H1 (cell line): ENCODE measurements around the gene BLMH. TPM values are rescaled to one million over a fixed set of nuclear protein-coding genes. Genes with fewer than 3 reads are reported as not detected.

Experiments used
- CTCF ChIA-PET: fragments of 300-600 bp; sonication (Branson Sonifier 250); formaldehyde crosslinking; loops from one replicate; lab custom pipeline; 2021; ENCODE audit not compliant: partially characterized antibody; lab: Charles Lee
- POLR2A ChIA-PET: fragments of 300-600 bp; sonication (Branson Sonifier 250); formaldehyde crosslinking; loops from one replicate; lab custom pipeline; 2021; ENCODE audit warnings: inconsistent platforms; ENCODE audit not compliant: partially characterized antibody; lab: Charles Lee
- DNase-seq, 2 experiments: peaks; one replicate each; pipeline versions ENCODE4 v3.0.0 to v3.0.0-alpha.2; 2010 to 2022; ENCODE audit warnings: low spot score in 2 of 2, low read depth in 1 of 2, mixed read lengths in 1 of 2
- FAIRE-seq: peaks from 2 replicates; lab custom pipeline; 2011; peaks lifted over from hg19 to GRCh38; lab: Jason Lieb, UNC
- H2AFZ ChIP-seq: 2 replicates; pipeline ENCODE4 v1.8.1; 2012; ENCODE audit warnings: low read length, inconsistent platforms
- H2AK5ac ChIP-seq: 2 replicates; pipeline ENCODE4 v1.6.1; 2013; ENCODE audit warnings: low read depth, low read length
- H2BK120ac ChIP-seq: replicated peaks from 2 replicates; pipeline ENCODE3; 2013; ENCODE audit warnings: low read depth, low read length, inconsistent platforms
- H2BK12ac ChIP-seq: 2 replicates; pipeline ENCODE4 v1.6.1; 2013; ENCODE audit warnings: low read depth, low read length
- H2BK15ac ChIP-seq: 2 replicates; pipeline ENCODE4 v1.6.1; 2013; ENCODE audit warnings: low read length
- H2BK20ac ChIP-seq: 2 replicates; pipeline ENCODE4 v1.6.1; 2013; ENCODE audit warnings: low read length
- H2BK5ac ChIP-seq: 2 replicates; pipeline ENCODE4 v1.6.1; 2013; ENCODE audit warnings: low read depth, low read length
- H3K14ac ChIP-seq: 2 replicates; pipeline ENCODE4 v1.6.1; 2013; ENCODE audit warnings: inconsistent platforms; ENCODE audit not compliant: insufficient read length
- H3K18ac ChIP-seq: 2 replicates; pipeline ENCODE4 v1.6.1; 2013; ENCODE audit warnings: low read length; ENCODE audit errors: extremely low read depth
- H3K23ac ChIP-seq: 2 replicates; pipeline ENCODE4 v1.6.1; 2013; ENCODE audit warnings: inconsistent platforms; ENCODE audit not compliant: insufficient read length
- H3K23me2 ChIP-seq: 2 replicates; pipeline ENCODE4 v1.6.1; 2013; ENCODE audit warnings: low read depth, low read length
- H3K27ac ChIP-seq: 2 replicates; pipeline ENCODE4 v1.6.1; 2011; ENCODE audit warnings: low read depth, low read length, inconsistent platforms
- H3K27me3 ChIP-seq, 4 experiments: replicated peaks in 1 of 4; 1 replicate in 1 of 4; 2 replicates in 3 of 4; pipeline versions ENCODE4 v1.6.1 to v1.8.1; 2011 to 2013; ENCODE audit warnings: low read length in 3 of 4, mild to moderate bottlenecking in 3 of 4, inconsistent platforms in 2 of 4, mixed read lengths in 2 of 4, moderate library complexity in 1 of 4; ENCODE audit not compliant: control insufficient read depth in 3 of 4, insufficient read depth in 3 of 4; ENCODE audit errors: extremely low read depth in 1 of 4
- H3K36me3 ChIP-seq, 4 experiments: 2 replicates each; pipeline versions ENCODE4 v1.6.1 to v1.8.1; 2011 to 2013; ENCODE audit warnings: mild to moderate bottlenecking in 4 of 4, low read length in 3 of 4, moderate library complexity in 2 of 4, control low read depth in 1 of 4, inconsistent platforms in 1 of 4; ENCODE audit not compliant: insufficient read depth in 4 of 4, control insufficient read depth in 2 of 4
- H3K4ac ChIP-seq: replicated peaks from 2 replicates; pipeline ENCODE3; 2013; ENCODE audit warnings: low read length, low read depth, mixed read lengths, inconsistent platforms; ENCODE audit not compliant: insufficient read length
- H3K4me1 ChIP-seq, 4 experiments: replicated peaks in 1 of 4; 1 replicate in 1 of 4; 2 replicates in 3 of 4; pipeline versions ENCODE4 v1.6.1 to v1.8.1; 2011 to 2013; ENCODE audit warnings: low read length in 3 of 4, inconsistent platforms in 2 of 4, mixed read lengths in 1 of 4; ENCODE audit not compliant: insufficient read depth in 4 of 4, control insufficient read depth in 3 of 4
- H3K4me2 ChIP-seq, 2 experiments: 2 replicates each; pipeline versions ENCODE4 v1.6.1 to v1.8.1; 2011 to 2013; ENCODE audit warnings: low read depth in 2 of 2, low read length in 2 of 2, control low read depth in 1 of 2, inconsistent platforms in 1 of 2, mild to moderate bottlenecking in 1 of 2; ENCODE audit not compliant: insufficient read depth in 1 of 2
- H3K4me3 ChIP-seq, 4 experiments: fragments of 200-600, 300-600 bp in 1 of 4; sonication (generic), shearing (Covaris generic), sonication (Bioruptor Twin) in 1 of 4; 2 replicates each; pipeline versions ENCODE4 v1.5.1 to v1.8.1; 2011 to 2016; ENCODE audit warnings: low read length in 4 of 4, low read depth in 3 of 4, control low read depth in 2 of 4, inconsistent platforms in 2 of 4, mild to moderate bottlenecking in 2 of 4, mixed read lengths in 1 of 4, moderate library complexity in 1 of 4; ENCODE audit not compliant: insufficient read depth in 2 of 4; ENCODE audit errors: extremely low read depth in 1 of 4
- H3K56ac ChIP-seq: replicated peaks from 2 replicates; pipeline ENCODE3; 2013; ENCODE audit warnings: low read depth, mild to moderate bottlenecking, mixed read lengths, low read length, inconsistent platforms; ENCODE audit not compliant: insufficient read length
- H3K79me1 ChIP-seq: 2 replicates; pipeline ENCODE4 v1.6.1; 2013; ENCODE audit warnings: low read depth, low read length, control low read depth
- H3K79me2 ChIP-seq, 2 experiments: 2 replicates each; pipeline versions ENCODE4 v1.6.1 to v1.8.1; 2012 to 2013; ENCODE audit warnings: low read length in 2 of 2, mild to moderate bottlenecking in 2 of 2, inconsistent platforms in 1 of 2; ENCODE audit not compliant: insufficient read depth in 2 of 2, control insufficient read depth in 1 of 2
- H3K9ac ChIP-seq, 4 experiments: replicated peaks in 1 of 4; 1 replicate in 1 of 4; 2 replicates in 3 of 4; pipeline versions ENCODE4 v1.6.1 to v1.8.1; 2011 to 2013; ENCODE audit warnings: low read depth in 3 of 4, low read length in 3 of 4, control low read depth in 2 of 4, mild to moderate bottlenecking in 2 of 4, moderate library complexity in 2 of 4, inconsistent platforms in 1 of 4; ENCODE audit errors: extremely low read depth in 1 of 4
- H3K9me3 ChIP-seq, 2 experiments: 2 replicates each; pipeline versions ENCODE4 v1.6.1 to v1.8.1; 2012 to 2013; ENCODE audit warnings: mild to moderate bottlenecking in 2 of 2, moderate library complexity in 2 of 2, control low read depth in 1 of 2, inconsistent platforms in 1 of 2, low read depth in 1 of 2, low read length in 1 of 2, mixed read lengths in 1 of 2; ENCODE audit not compliant: insufficient read depth in 2 of 2
- H4K20me1 ChIP-seq, 2 experiments: replicated peaks in 1 of 2; 2 replicates each; pipeline versions ENCODE3 to v1.8.1; 2011 to 2013; ENCODE audit warnings: inconsistent platforms in 2 of 2, low read length in 2 of 2, mild to moderate bottlenecking in 1 of 2; ENCODE audit not compliant: insufficient read depth in 2 of 2, control insufficient read depth in 1 of 2
- H4K5ac ChIP-seq: 2 replicates; pipeline ENCODE4 v1.6.1; 2013; ENCODE audit warnings: low read length, low read depth, mixed read lengths, inconsistent platforms; ENCODE audit not compliant: insufficient read length
- H4K8ac ChIP-seq: 2 replicates; pipeline ENCODE4 v1.8.0; 2013; ENCODE audit warnings: mild to moderate bottlenecking, moderate library complexity, low read length, inconsistent platforms; ENCODE audit not compliant: insufficient read depth; ENCODE audit errors: extremely low read depth
- H4K91ac ChIP-seq: replicated peaks from 2 replicates; pipeline ENCODE3; 2013; ENCODE audit warnings: low read length, mixed read lengths, inconsistent platforms; ENCODE audit not compliant: insufficient read length
- BACH1 ChIP-seq: IDR thresholded peaks from 2 replicates; pipeline ENCODE4 v1.6.1; 2012; ENCODE audit warnings: low read length, improper control_type of control experiment
- BCL11A ChIP-seq, 2 experiments: IDR thresholded peaks; one replicate each; pipeline ENCODE4 v1.6.1; 2011; ENCODE audit warnings: low read depth in 2 of 2, low read length in 2 of 2, mild to moderate bottlenecking in 2 of 2
- CBX8 ChIP-seq: fragments of 300-800, 300-1000 bp; sonication (generic); IDR thresholded peaks from 2 replicates; pipeline ENCODE4 v1.7.1; 2016; ENCODE audit warnings: low read depth, low read length, borderline replicate concordance
- CEBPB ChIP-seq: IDR thresholded peaks from 2 replicates; pipeline ENCODE4 v1.6.1; 2012; ENCODE audit warnings: low read depth, low read length
- CHD2 ChIP-seq: IDR thresholded peaks from 2 replicates; pipeline ENCODE4 v1.6.1; 2012; ENCODE audit warnings: low read length, improper control_type of control experiment
- CTBP2 ChIP-seq: IDR thresholded peaks from 2 replicates; pipeline ENCODE4 v1.7.0; 2011; ENCODE audit warnings: borderline replicate concordance, mild to moderate bottlenecking, moderate library complexity, mixed read lengths, low read length; ENCODE audit not compliant: insufficient read depth, insufficient read length
- E2F6 ChIP-seq: IDR thresholded peaks from 2 replicates; pipeline ENCODE4 v1.6.1; 2012; ENCODE audit warnings: inconsistent platforms
- FOSL1 ChIP-seq: IDR thresholded peaks from 2 replicates; pipeline ENCODE4 v1.6.1; 2011; ENCODE audit warnings: mild to moderate bottlenecking, low read depth, low read length, moderate library complexity; ENCODE audit not compliant: insufficient read depth
- HDAC6 ChIP-seq: IDR thresholded peaks from one replicate; pipeline ENCODE4 v1.7.1; 2012; ENCODE audit warnings: low read depth, mild to moderate bottlenecking, inconsistent platforms, low read length, moderate library complexity
- PHF8 ChIP-seq: fragments of 200-600 bp; sonication (generic); conservative IDR thresholded peaks from 2 replicates; pipeline ENCODE4 v1.7.1; 2012; ENCODE audit warnings: low read depth, mild to moderate bottlenecking, inconsistent platforms, low read length, moderate library complexity
- POLR2AphosphoS5 ChIP-seq: IDR thresholded peaks from 2 replicates; pipeline ENCODE4 v1.6.1; 2011; ENCODE audit warnings: low read depth, low read length
- POU5F1 ChIP-seq: IDR thresholded peaks from 2 replicates; pipeline ENCODE4 v1.6.1; 2011; ENCODE audit warnings: low read depth, mild to moderate bottlenecking, low read length, moderate library complexity
- SAP30 ChIP-seq: fragments of 300-600 bp; sonication (generic); IDR thresholded peaks from 2 replicates; pipeline ENCODE4 v1.7.1; 2012; ENCODE audit warnings: low read length, moderate library complexity, mild to moderate bottlenecking, inconsistent platforms; ENCODE audit not compliant: insufficient read depth, insufficient replicate concordance
- SP1 ChIP-seq: IDR thresholded peaks from 2 replicates; pipeline ENCODE4 v1.6.1; 2011; ENCODE audit warnings: low read depth, low read length
- SUZ12 ChIP-seq: fragments of 200-600 bp; sonication (generic); IDR thresholded peaks from 2 replicates; pipeline ENCODE4 v1.6.1; 2012; ENCODE audit warnings: mild to moderate bottlenecking, inconsistent platforms, low read length, moderate library complexity, mixed read lengths
- WGBS, 2 experiments: shearing (Covaris generic) in 1 of 2; methylation state at CpG; one replicate each; pipeline versions ENCODE4 v1.1.6 to v1.1.7; 2013 to 2015; ENCODE audit warnings: low lambda C conversion rate in 2 of 2, mixed read lengths in 2 of 2, inconsistent platforms in 1 of 2, low coverage in 1 of 2, missing lambda C conversion rate in 1 of 2; ENCODE audit not compliant: insufficient replicate concordance in 2 of 2, insufficient coverage in 1 of 2, insufficient read length in 1 of 2; ENCODE audit errors: extremely low coverage in 1 of 2, missing lambda C conversion rate in 1 of 2; 5-methylcytosine and 5-hydroxymethylcytosine counted together
- polyA plus RNA-seq, 7 experiments: library from polyadenylated mRNA; depleted of rRNA in 3 of 7; stranded (reverse) in 5 of 7; unstranded in 2 of 7; fragments of >200 nt in 5 of 7; fragments of 200-250 nt in 2 of 7; gene quantifications; 1 replicate in 5 of 7; 2 replicates in 1 of 7; 4 replicates in 1 of 7; pipeline versions ENCODE4 v1.2.1 to v1.2.3, GENCODE V29; 2011 to 2013; ENCODE audit warnings: missing spikeins in 2 of 7, mixed read lengths in 2 of 7
- total RNA-seq: library from RNA; stranded (reverse); fragmentation: NEBNext Ultra II Directional; extraction: Animal tissue kit (Norgen Biotek cat#: 25700); gene quantifications from 2 replicates; pipeline ENCODE4 v1.2.1, GENCODE V29; 2021

Gene BLMH
- total and polyA plus RNA-seq, 2 of the 8 experiments (the other 6 are each of a cell fraction or from before 2014, with no cell fraction given), result 18.2 to 74.3 TPM

GRCh38 chr17:30316736-30317135 lies 25.0 kb upstream of the BLMH start:
- CTCF ChIA-PET, result interaction anchor here (1.3 kb wide), 1 partner anchor 192 kb away, joined by 3 read pairs; no protein-coding TSS in a partner anchor
- POLR2A ChIA-PET, result no interaction called here
- FAIRE-seq, result no peak
- TF ChIP-seq CHD2, result no peak
- no peak for TF ChIP-seq CEBPB
- TF ChIP-seq CBX8, result no peak
- TF ChIP-seq PHF8, result no peak
- TF ChIP-seq FOSL1, result no peak
- TF ChIP-seq POU5F1, result no peak
- TF ChIP-seq SUZ12, result no peak
- TF ChIP-seq BACH1, result no peak
- no peak for TF ChIP-seq SP1
- TF ChIP-seq E2F6, result no peak
- TF ChIP-seq HDAC6, result no peak
- TF ChIP-seq BCL11A (IDR thresholded peaks at IDR 0.05; ENCODE audit: low read depth in 2 of 2, low read length in 2 of 2), result no peak
- TF ChIP-seq POLR2AphosphoS5, result no peak
- TF ChIP-seq SAP30, result no peak
- no peak for TF ChIP-seq CTBP2

More at GRCh38 chr17:30316736-30317135, 25.0 kb upstream of the BLMH start:
- Histone ChIP-seq H2BK15ac (no peak overlapping the region), H3K14ac (no peak overlapping the region), H3K9me3 (no peaks in the 10 kb centered on the region), H3K27ac (no peak overlapping the region), H3K4me2 (no peak overlapping the region), H4K91ac (no peak overlapping the region), H2BK120ac (no peak overlapping the region), H3K4ac (no peak overlapping the region), H3K4me1 (no peaks in the 10 kb centered on the region), H2BK20ac (no peak overlapping the region), H3K79me2 (no peaks in the 10 kb centered on the region), H3K56ac (no peak overlapping the region), H3K27me3 (no peaks in the 10 kb centered on the region), H3K23ac (no peak overlapping the region), H2BK12ac (no peak overlapping the region), H3K36me3 (no peaks in the 10 kb centered on the region), H4K5ac (no peak overlapping the region), H4K8ac (no peak overlapping the region), H2AK5ac (no peak overlapping the region), H2BK5ac (no peak overlapping the region), H3K18ac (no peak overlapping the region), H4K20me1 (no peaks in the 10 kb centered on the region), H3K4me3 (no peak overlapping the region), H3K23me2 (no peaks in the 10 kb centered on the region), H2AFZ (no peak overlapping the region), H3K79me1 (no peaks in the 10 kb centered on the region), H3K9ac (no peak overlapping the region)
- 91% methylated on average over 1 of the region's 1 CpG; no CpG with 5 or more reads in 1 of the 2 experiments for WGBS, 2 experiments
- no peak for DNase-seq
